ENCODE measurements around the gene KLHL22. TPM values are rescaled to one million over a fixed set of nuclear protein-coding genes. Genes with fewer than 3 reads are reported as not detected.
A peak's percentile ranks its signal among the peaks of the same experiment; 100 is the strongest.
"Not testable (repeated sequence)": the region's sequence is repeated elsewhere in the genome, so short reads cannot be mapped to it uniquely, and the experiment has no call there.

The KLHL22 gene
- total RNA-seq, 1 donor from 2014 or later: 14.3 TPM

DNA sequence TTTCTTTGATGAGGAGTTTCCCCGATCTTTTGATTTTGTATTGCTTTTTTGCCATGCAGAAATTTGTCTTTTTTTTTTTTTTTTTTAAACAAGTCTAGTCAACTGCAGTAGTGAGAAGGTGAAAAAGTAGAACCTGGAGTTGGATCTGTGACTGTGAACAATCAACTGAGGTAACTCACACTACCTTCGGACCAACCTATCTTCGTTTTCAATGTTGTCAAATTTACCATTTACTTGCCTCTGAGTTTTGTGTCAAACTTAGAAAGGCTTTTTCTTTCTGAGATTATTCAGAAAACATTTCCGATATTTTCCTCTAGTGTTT, 20.5 kb downstream of the KLHL22 start:
- Histone ChIP-seq H3K9ac (no peak overlapping the region), H3K4me3 (no peak overlapping the region), H3F3A (ENCODE audit: low read depth) (no peaks in the 10 kb centered on the region), H3K36me3 (no peaks in the 10 kb centered on the region), H3K27ac (no peak overlapping the region), H3K27me3 (no peaks in the 10 kb centered on the region), H4K20me1 (ENCODE audit: low read depth) (no peaks in the 10 kb centered on the region), H3K79me2 (ENCODE audit: low read depth) (no peaks in the 10 kb centered on the region), H3K4me2 (no peak overlapping the region), H3K9me3 (ENCODE audit: low read depth) (no peaks in the 10 kb centered on the region), H3K4me1 (no peaks in the 10 kb centered on the region), H2AFZ (replicated peaks) (no peak overlapping the region)
- H3K4me3 Mint-ChIP-seq: no peak overlapping the region
- H3K36me3 Mint-ChIP-seq: peaks cover 28% of the 10 kb centered on the region
- TF ChIP-seq EZH2 (IDR thresholded peaks at IDR 0.05) (no peak), EZH2phosphoT487 (IDR thresholded peaks at IDR 0.05) (no peak)
- TF ChIP-seq, protein P1, sequence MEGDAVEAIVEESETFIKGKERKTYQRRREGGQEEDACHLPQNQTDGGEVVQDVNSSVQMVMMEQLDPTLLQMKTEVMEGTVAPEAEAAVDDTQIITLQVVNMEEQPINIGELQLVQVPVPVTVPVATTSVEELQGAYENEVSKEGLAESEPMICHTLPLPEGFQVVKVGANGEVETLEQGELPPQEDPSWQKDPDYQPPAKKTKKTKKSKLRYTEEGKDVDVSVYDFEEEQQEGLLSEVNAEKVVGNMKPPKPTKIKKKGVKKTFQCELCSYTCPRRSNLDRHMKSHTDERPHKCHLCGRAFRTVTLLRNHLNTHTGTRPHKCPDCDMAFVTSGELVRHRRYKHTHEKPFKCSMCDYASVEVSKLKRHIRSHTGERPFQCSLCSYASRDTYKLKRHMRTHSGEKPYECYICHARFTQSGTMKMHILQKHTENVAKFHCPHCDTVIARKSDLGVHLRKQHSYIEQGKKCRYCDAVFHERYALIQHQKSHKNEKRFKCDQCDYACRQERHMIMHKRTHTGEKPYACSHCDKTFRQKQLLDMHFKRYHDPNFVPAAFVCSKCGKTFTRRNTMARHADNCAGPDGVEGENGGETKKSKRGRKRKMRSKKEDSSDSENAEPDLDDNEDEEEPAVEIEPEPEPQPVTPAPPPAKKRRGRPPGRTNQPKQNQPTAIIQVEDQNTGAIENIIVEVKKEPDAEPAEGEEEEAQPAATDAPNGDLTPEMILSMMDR (IDR thresholded peaks at IDR 0.05): no peak
- H3K4me1 Mint-ChIP-seq: no peaks in the 10 kb centered on the region
- no peaks in the 10 kb centered on the region for H3K27me3 Mint-ChIP-seq (ENCODE audit: insufficient read depth, low read depth)
- DNase-seq (ENCODE audit: low spot score): no peak
- peaks cover 8% of the 10 kb centered on the region for H3K9me3 Mint-ChIP-seq
- H3K27ac Mint-ChIP-seq: no peak overlapping the region

DNA sequence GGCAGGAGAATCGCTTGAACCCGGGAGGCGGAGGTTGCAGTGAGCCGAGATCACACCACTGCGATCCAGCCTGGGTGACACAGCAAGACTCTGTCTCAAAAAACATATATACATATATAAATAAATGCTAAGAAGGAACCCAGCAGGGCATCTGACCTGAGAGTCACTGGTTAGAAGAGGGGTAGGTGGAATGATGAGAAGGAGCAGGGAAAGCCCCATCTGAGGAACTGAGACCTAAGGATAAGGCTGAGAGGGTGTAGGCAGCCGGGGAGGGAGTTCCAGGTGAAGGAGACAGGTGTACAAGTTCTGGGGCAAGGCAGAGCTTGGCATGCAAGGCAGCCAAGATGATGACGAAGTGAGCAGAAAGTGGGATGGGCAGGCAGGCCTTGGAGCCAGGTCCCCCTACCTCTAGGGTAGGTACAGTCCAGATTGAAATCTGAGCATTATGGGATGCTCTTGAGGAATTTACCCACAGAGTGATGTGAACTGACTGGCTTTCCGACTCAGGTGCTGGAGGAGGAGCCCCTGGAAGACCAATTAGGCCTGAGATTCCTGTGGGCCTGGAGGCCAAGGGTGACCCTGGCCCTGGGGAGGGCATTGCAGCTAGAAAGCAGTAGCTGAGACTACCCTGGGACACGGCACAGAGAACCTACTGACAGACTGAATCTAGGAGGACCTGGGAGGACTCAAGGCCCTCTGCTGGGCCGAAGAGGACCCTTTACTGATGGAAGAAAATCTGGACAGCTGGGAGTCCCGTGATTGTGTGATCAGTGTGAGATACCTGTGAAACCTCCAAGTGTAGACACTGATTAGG, 22.8 kb downstream of the KLHL22 start:
- Histone ChIP-seq H3K79me2 (ENCODE audit: low read depth) (no peaks in the 10 kb centered on the region), H4K20me1 (ENCODE audit: low read depth) (no peaks in the 10 kb centered on the region)
- H3K27ac Mint-ChIP-seq: peak overlapping the region; percentile 59

DNA sequence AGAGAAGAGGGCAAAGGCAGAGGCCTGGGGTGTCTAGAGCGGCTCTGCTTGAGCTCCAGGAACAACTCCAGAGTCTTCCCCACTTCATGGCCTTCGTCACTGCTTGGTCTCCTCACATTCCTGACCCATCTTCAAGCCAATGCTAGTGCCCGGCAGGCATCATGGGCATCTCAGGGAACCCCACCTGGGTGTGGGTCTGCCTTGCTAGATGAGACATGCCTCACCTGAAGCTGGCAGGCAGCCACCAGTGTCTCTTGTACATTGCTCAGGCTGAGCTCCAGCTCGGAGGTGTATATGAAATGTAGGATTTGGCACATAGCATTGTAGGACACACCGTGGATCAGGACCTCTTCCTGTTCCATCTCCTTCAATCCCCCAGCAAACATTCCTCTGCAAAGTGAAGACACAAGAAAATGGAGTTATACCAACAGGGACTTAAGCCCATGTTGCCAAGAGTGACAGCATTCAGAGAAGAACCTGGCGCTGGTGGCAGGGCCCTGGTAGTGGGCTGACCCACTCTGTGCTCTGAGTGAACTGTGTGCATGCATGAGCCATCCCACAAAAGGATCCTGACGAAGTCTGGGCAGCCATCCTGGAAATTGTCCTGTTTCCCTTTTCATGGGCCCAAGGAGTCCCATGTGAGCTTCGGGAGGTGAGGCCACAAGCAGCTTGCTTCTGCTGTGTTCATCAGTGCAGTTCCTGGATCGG, 24.3 kb downstream of the KLHL22 start:
- no peak overlapping the region for H3K4me2 ChIP-seq
- H3F3A ChIP-seq (ENCODE audit: low read depth): no peaks in the 10 kb centered on the region
- Mint-ChIP-seq H3K4me1 (no peaks in the 10 kb centered on the region), H3K9me3 (no peaks in the 10 kb centered on the region), H3K36me3 (peaks cover 18% of the 10 kb centered on the region), H3K27me3 (ENCODE audit: insufficient read depth, low read depth) (no peaks in the 10 kb centered on the region), H3K4me3 (no peak overlapping the region), H3K27ac (no peak overlapping the region)
- no peaks in the 10 kb centered on the region for H3K9me3 ChIP-seq (ENCODE audit: low read depth)
- no peak overlapping the region for H3K4me3 ChIP-seq
- no peak overlapping the region for H3K27ac ChIP-seq
- no peaks in the 10 kb centered on the region for H3K36me3 ChIP-seq
- no peak overlapping the region for H2AFZ ChIP-seq (replicated peaks)
- DNase-seq (ENCODE audit: low spot score): no peak
- H3K9ac ChIP-seq: no peak overlapping the region
- H4K20me1 ChIP-seq (ENCODE audit: low read depth): no peaks in the 10 kb centered on the region
- TF ChIP-seq EZH2 (IDR thresholded peaks at IDR 0.05) (no peak), EZH2phosphoT487 (IDR thresholded peaks at IDR 0.05) (no peak)
- TF ChIP-seq, protein P1 (IDR thresholded peaks at IDR 0.05): no peak
- no peaks in the 10 kb centered on the region for H3K27me3 ChIP-seq
- no peaks in the 10 kb centered on the region for H3K79me2 ChIP-seq (ENCODE audit: low read depth)
- H3K4me1 ChIP-seq: no peaks in the 10 kb centered on the region

More for the DNA sequence above, 22.8 kb downstream of the KLHL22 start:
- H3K4me1 ChIP-seq: no peaks in the 10 kb centered on the region
- TF ChIP-seq EZH2 (IDR thresholded peaks at IDR 0.05) (no peak), EZH2phosphoT487 (IDR thresholded peaks at IDR 0.05) (no peak)
- H3K4me3 ChIP-seq: no peak overlapping the region
- peaks cover 5% of the 10 kb centered on the region for H3K9me3 Mint-ChIP-seq
- H3K36me3 Mint-ChIP-seq: peaks cover 26% of the 10 kb centered on the region
- no peaks in the 10 kb centered on the region for H3K27me3 ChIP-seq
- no peak overlapping the region for H3K4me2 ChIP-seq
- H3K27ac ChIP-seq: no peak overlapping the region
- no peaks in the 10 kb centered on the region for H3F3A ChIP-seq (ENCODE audit: low read depth)
- no peak for DNase-seq (ENCODE audit: low spot score)
- no peaks in the 10 kb centered on the region for H3K9me3 ChIP-seq (ENCODE audit: low read depth)
- no peak overlapping the region for H2AFZ ChIP-seq (replicated peaks)
- no peak overlapping the region for H3K9ac ChIP-seq
- no peak overlapping the region for H3K4me3 Mint-ChIP-seq
- H3K27me3 Mint-ChIP-seq (ENCODE audit: insufficient read depth, low read depth): no peaks in the 10 kb centered on the region
- H3K4me1 Mint-ChIP-seq: no peaks in the 10 kb centered on the region
- no peaks in the 10 kb centered on the region for H3K36me3 ChIP-seq

DNA sequence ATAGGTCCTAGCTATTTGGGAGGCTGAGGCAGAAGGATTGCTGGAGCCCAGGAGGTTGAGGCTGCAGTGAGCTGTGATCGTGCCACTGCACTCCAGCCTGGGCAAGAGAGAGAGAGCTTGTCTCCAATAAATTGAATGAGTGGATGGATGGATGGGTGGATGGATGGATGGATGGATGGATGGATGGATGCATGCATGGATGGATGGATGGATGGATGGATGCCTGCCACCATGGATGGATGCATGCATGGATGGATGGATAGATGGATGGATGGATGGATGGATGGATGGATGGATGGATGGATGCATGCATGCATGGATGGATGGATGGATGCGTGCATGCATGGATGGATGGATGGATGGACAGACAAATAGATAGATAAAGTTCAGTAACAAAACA, 25.1 kb downstream of the KLHL22 start:
- H3K36me3 Mint-ChIP-seq: peaks cover 21% of the 10 kb centered on the region
- H3K4me3 ChIP-seq; H3K9ac ChIP-seq; H3K79me2 ChIP-seq (ENCODE audit: low read depth); H3K36me3 ChIP-seq; H3K4me1 ChIP-seq; H3K27ac Mint-ChIP-seq; H3K4me2 ChIP-seq; H3K4me3 Mint-ChIP-seq; H4K20me1 ChIP-seq (ENCODE audit: low read depth); H2AFZ ChIP-seq (replicated peaks); DNase-seq (ENCODE audit: low spot score); H3K27ac ChIP-seq; H3K27me3 Mint-ChIP-seq (ENCODE audit: insufficient read depth, low read depth); H3F3A ChIP-seq (ENCODE audit: low read depth); H3K4me1 Mint-ChIP-seq; H3K9me3 ChIP-seq (ENCODE audit: low read depth); H3K27me3 ChIP-seq; H3K9me3 Mint-ChIP-seq: not testable (repeated sequence)
